Activated naive CD4-positive, alpha-beta T cell treated with anti-CD3 and anti-CD28 coated beads, Interleukin-2, amount 10 ng/mL, durations not matched to agents 7 days and 5 days (primary cell): ENCODE measurements around the gene BAHCC1.
A peak's percentile ranks its signal among the peaks of the same experiment; 100 is the strongest.

Source experiments
- CTCF ChIA-PET: fragments of 350-600 bp; sonication (Branson Sonifier 250); formaldehyde crosslinking; loops from one replicate; lab custom pipeline; 2021; ENCODE audit warnings: antibody characterized with exemption; lab: Charles Lee
- DNase-seq: peaks from one replicate; pipeline ENCODE4 v3.0.0-alpha.2; 2020
- H3K27ac Mint-ChIP-seq: one replicate; pipeline ENCODE4 v1.8.0; 2021; ENCODE audit warnings: mild to moderate bottlenecking, moderate library complexity, mixed read lengths
- H3K27me3 Mint-ChIP-seq: one replicate; pipeline ENCODE4 v1.8.0; 2021; ENCODE audit warnings: mild to moderate bottlenecking, mixed read lengths
- H3K36me3 Mint-ChIP-seq: one replicate; pipeline ENCODE4 v1.8.0; 2021; ENCODE audit warnings: mixed read lengths
- H3K4me1 Mint-ChIP-seq: one replicate; pipeline ENCODE4 v1.8.0; 2021; ENCODE audit warnings: mixed read lengths
- H3K4me3 Mint-ChIP-seq: one replicate; pipeline ENCODE4 v1.8.0; 2021; ENCODE audit warnings: mild to moderate bottlenecking, moderate library complexity, mixed read lengths
- H3K9me3 Mint-ChIP-seq: one replicate; pipeline ENCODE4 v1.8.0; 2021; ENCODE audit warnings: mixed read lengths

BAHCC1 gene

GRCh38 chr17:81491761-81492160 lies 96.5 kb downstream of the BAHCC1 start:
- CTCF ChIA-PET = no interaction called here
- Mint-ChIP-seq H3K27me3 (peaks cover 77% of the 10 kb centered on the region), H3K27ac (no peak overlapping the region), H3K36me3 (no peaks in the 10 kb centered on the region), H3K4me3 (no peak overlapping the region), H3K4me1 (peaks cover 11% of the 10 kb centered on the region), H3K9me3 (no peaks in the 10 kb centered on the region)
- DNase-seq = no peak

- Mint-ChIP-seq H3K36me3 (no peaks in the 10 kb centered on the region), H3K9me3 (no peaks in the 10 kb centered on the region), H3K4me1 (peaks cover 11% of the 10 kb centered on the region), H3K27me3 (peaks cover 79% of the 10 kb centered on the region), H3K27ac (no peak overlapping the region), H3K4me3 (no peak overlapping the region)
- CTCF ChIA-PET = interaction anchor here (0.6 kb wide), 1 partner anchor 274 kb away, joined by 3 read pairs; no protein-coding TSS in a partner anchor
- no peak for DNase-seq
These were observed 96.9 kb downstream of the BAHCC1 start for GRCh38 chr17:81492202-81492601.

GRCh38 chr17:81492706-81493105 lies 97.4 kb downstream of the BAHCC1 start:
- peaks cover 8% of the 10 kb centered on the region for H3K4me1 Mint-ChIP-seq
- H3K27me3 Mint-ChIP-seq = peaks cover 80% of the 10 kb centered on the region
- no peak for DNase-seq
- H3K9me3 Mint-ChIP-seq = no peaks in the 10 kb centered on the region
- H3K36me3 Mint-ChIP-seq = no peaks in the 10 kb centered on the region
- no peak overlapping the region for H3K4me3 Mint-ChIP-seq
- H3K27ac Mint-ChIP-seq = no peak overlapping the region
- CTCF ChIA-PET = interaction anchor here (0.6 kb wide), 1 partner anchor 275 kb away, joined by 3 read pairs; no protein-coding TSS in a partner anchor

GRCh38 chr17:81493198-81494038 lies 98.2 kb downstream of the BAHCC1 start:
- Mint-ChIP-seq H3K27ac (no peak overlapping the region), H3K4me3 (no peak overlapping the region), H3K36me3 (no peaks in the 10 kb centered on the region), H3K9me3 (no peaks in the 10 kb centered on the region), H3K27me3 (peaks cover 87% of the 10 kb centered on the region), H3K4me1 (peaks cover 8% of the 10 kb centered on the region)
- no peak for DNase-seq
- CTCF ChIA-PET = interaction anchor here (1.3 kb wide), 1 partner anchor 9 kb away, joined by 3 read pairs; no protein-coding TSS in a partner anchor

GRCh38 chr17:81494626-81495377 lies 99.5 kb downstream of the BAHCC1 start:
- Mint-ChIP-seq H3K4me3 (no peak overlapping the region), H3K27ac (no peak overlapping the region), H3K4me1 (peaks cover 6% of the 10 kb centered on the region), H3K27me3 (peaks cover 87% of the 10 kb centered on the region), H3K9me3 (no peaks in the 10 kb centered on the region), H3K36me3 (no peaks in the 10 kb centered on the region)
- CTCF ChIA-PET = interaction anchor here (1.3 kb wide), 1 partner anchor 10 kb away, joined by 3 read pairs; no protein-coding TSS in a partner anchor
- no peak for DNase-seq

- H3K9me3 Mint-ChIP-seq = no peaks in the 10 kb centered on the region
- H3K4me1 Mint-ChIP-seq = peaks cover 4% of the 10 kb centered on the region
- H3K4me3 Mint-ChIP-seq = no peak overlapping the region
- H3K27me3 Mint-ChIP-seq = peaks cover 76% of the 10 kb centered on the region
- DNase-seq = no peak
- CTCF ChIA-PET = interaction anchor here (0.7 kb wide), 1 partner anchor 15 kb away, joined by 3 read pairs; no protein-coding TSS in a partner anchor
- no peak overlapping the region for H3K27ac Mint-ChIP-seq
- no peaks in the 10 kb centered on the region for H3K36me3 Mint-ChIP-seq
These were observed 103.8 kb downstream of the BAHCC1 start for GRCh38 chr17:81498953-81499600.

- CTCF ChIA-PET = interaction anchor here (0.8 kb wide), 1 partner anchor 15 kb away, joined by 3 read pairs; no protein-coding TSS in a partner anchor
- H3K36me3 Mint-ChIP-seq = no peaks in the 10 kb centered on the region
- no peaks in the 10 kb centered on the region for H3K9me3 Mint-ChIP-seq
- peaks cover 71% of the 10 kb centered on the region for H3K27me3 Mint-ChIP-seq
- DNase-seq = no peak
- H3K4me3 Mint-ChIP-seq = no peak overlapping the region
- peaks cover 4% of the 10 kb centered on the region for H3K4me1 Mint-ChIP-seq
- H3K27ac Mint-ChIP-seq = no peak overlapping the region
These were observed 104.3 kb downstream of the BAHCC1 start for GRCh38 chr17:81499601-81499970.

- CTCF ChIA-PET = interaction anchor here (0.6 to 1.5 kb wide), 3 partner anchors 15 to 509 kb away, joined by 3 to 4 read pairs (median 3); no protein-coding TSS in a partner anchor
- Mint-ChIP-seq H3K27me3 (peaks cover 71% of the 10 kb centered on the region), H3K36me3 (no peaks in the 10 kb centered on the region), H3K27ac (no peak overlapping the region), H3K9me3 (no peaks in the 10 kb centered on the region), H3K4me1 (peaks cover 2% of the 10 kb centered on the region), H3K4me3 (no peak overlapping the region)
- DNase-seq = no peak
These were observed 104.8 kb downstream of the BAHCC1 start for GRCh38 chr17:81500047-81500446.

- Mint-ChIP-seq H3K4me3 (no peak overlapping the region), H3K36me3 (no peaks in the 10 kb centered on the region), H3K4me1 (no peaks in the 10 kb centered on the region), H3K27me3 (peaks cover 70% of the 10 kb centered on the region), H3K27ac (no peak overlapping the region), H3K9me3 (no peaks in the 10 kb centered on the region)
- no peak for DNase-seq
- CTCF ChIA-PET = no interaction called here
These were observed 107.3 kb downstream of the BAHCC1 start for GRCh38 chr17:81502471-81503017.

- CTCF ChIA-PET = no interaction called here
- Mint-ChIP-seq H3K27me3 (peaks cover 59% of the 10 kb centered on the region), H3K4me3 (no peak overlapping the region)
These were observed 108.4 kb downstream of the BAHCC1 start for GRCh38 chr17:81503619-81504018.

GRCh38 chr17:81508639-81509206 lies 113.5 kb downstream of the BAHCC1 start:
- no peak for DNase-seq
- Mint-ChIP-seq H3K27ac (peak overlapping the region; percentile 89), H3K36me3 (peaks cover 46% of the 10 kb centered on the region), H3K27me3 (peaks cover 23% of the 10 kb centered on the region), H3K4me1 (peaks cover 23% of the 10 kb centered on the region), H3K4me3 (peak overlapping the region; percentile 97), H3K9me3 (no peaks in the 10 kb centered on the region)
- CTCF ChIA-PET = no interaction called here

More at GRCh38 chr17:81503619-81504018, 108.4 kb downstream of the BAHCC1 start:
- DNase-seq = no peak
- Mint-ChIP-seq H3K4me1 (peaks cover 11% of the 10 kb centered on the region), H3K27ac (no peak overlapping the region), H3K36me3 (peaks cover 9% of the 10 kb centered on the region), H3K9me3 (no peaks in the 10 kb centered on the region)

- Mint-ChIP-seq H3K36me3 (peaks cover 46% of the 10 kb centered on the region), H3K4me1 (peaks cover 23% of the 10 kb centered on the region), H3K4me3 (peak overlapping the region; percentile 97), H3K27ac (peak overlapping the region; percentile 89), H3K27me3 (peaks cover 23% of the 10 kb centered on the region), H3K9me3 (no peaks in the 10 kb centered on the region)
- DNase-seq = no peak
- CTCF ChIA-PET = no interaction called here
These were observed 114.1 kb downstream of the BAHCC1 start for GRCh38 chr17:81509207-81509971.
